Osteocyte (in vitro differentiated cells): Measurements from ENCODE around the gene AMPD3. TPM values are rescaled to one million over a fixed set of nuclear protein-coding genes. Genes with fewer than 3 reads are reported as not detected.

Experiments
- DNase-seq: peaks from one replicate; pipeline ENCODE4 v3.0.0; 2021; ENCODE audit warnings: mixed read lengths; ENCODE audit not compliant: unreplicated experiment; ENCODE audit errors: extremely low spot score
- H3K27ac Mint-ChIP-seq: one replicate; pipeline ENCODE4 v1.8.0; 2021; ENCODE audit warnings: mild to moderate bottlenecking, mixed read lengths; ENCODE audit not compliant: unreplicated experiment
- H3K27me3 Mint-ChIP-seq: one replicate; pipeline ENCODE4 v1.8.0; 2021; ENCODE audit warnings: mixed read lengths; ENCODE audit not compliant: unreplicated experiment
- H3K36me3 Mint-ChIP-seq: one replicate; pipeline ENCODE4 v1.8.0; 2021; ENCODE audit warnings: mixed read lengths; ENCODE audit not compliant: unreplicated experiment
- H3K4me1 Mint-ChIP-seq: one replicate; pipeline ENCODE4 v1.8.0; 2021; ENCODE audit warnings: mixed read lengths; ENCODE audit not compliant: unreplicated experiment
- H3K4me3 Mint-ChIP-seq: one replicate; pipeline ENCODE4 v1.8.0; 2021; ENCODE audit warnings: mild to moderate bottlenecking, moderate library complexity, mixed read lengths; ENCODE audit not compliant: unreplicated experiment
- H3K9me3 Mint-ChIP-seq: one replicate; pipeline ENCODE4 v1.8.0; 2021; ENCODE audit warnings: mixed read lengths; ENCODE audit not compliant: unreplicated experiment
- CTCF ChIP-seq: fragments of 200-600 bp; sonication (generic); IDR thresholded peaks from 2 replicates; pipeline ENCODE4 v1.5.0; 2021; ENCODE audit warnings: antibody characterized with exemption, mild to moderate bottlenecking, moderate library complexity
- total RNA-seq: library from RNA; stranded (reverse); gene quantifications from 2 replicates; pipeline ENCODE4 v1.2.1, GENCODE V29; 2021

Gene AMPD3
- total RNA-seq, 1 donor from 2014 or later: 5.3 TPM

- Mint-ChIP-seq H3K27ac (no peak overlapping the region), H3K36me3 (no peaks in the 10 kb centered on the region), H3K4me3 (no peak overlapping the region), H3K27me3 (no peaks in the 10 kb centered on the region), H3K9me3 (no peaks in the 10 kb centered on the region), H3K4me1 (peaks cover 6% of the 10 kb centered on the region)
- DNase-seq: no peak
- TF ChIP-seq CTCF: no peak
These were observed 29.6 kb downstream of the AMPD3 start for GRCh38 chr11:10484461-10485180.

GRCh38 chr11:10485646-10486045, 30.6 kb downstream of the AMPD3 start:
- TF ChIP-seq CTCF: no peak
- Mint-ChIP-seq H3K4me1 (peaks cover 16% of the 10 kb centered on the region), H3K9me3 (no peaks in the 10 kb centered on the region), H3K4me3 (no peak overlapping the region), H3K27ac (no peak overlapping the region), H3K36me3 (no peaks in the 10 kb centered on the region), H3K27me3 (no peaks in the 10 kb centered on the region)
- DNase-seq: no peak

GRCh38 chr11:10486161-10486840, 31.2 kb downstream of the AMPD3 start:
- no peaks in the 10 kb centered on the region for H3K36me3 Mint-ChIP-seq

GRCh38 chr11:10487002-10487647, 32.1 kb downstream of the AMPD3 start:
- H3K27ac Mint-ChIP-seq: no peak overlapping the region
- H3K4me3 Mint-ChIP-seq: no peak overlapping the region
- no peaks in the 10 kb centered on the region for H3K36me3 Mint-ChIP-seq
- DNase-seq: peak; percentile 65
- no peaks in the 10 kb centered on the region for H3K9me3 Mint-ChIP-seq
- TF ChIP-seq CTCF: no peak
- H3K27me3 Mint-ChIP-seq: no peaks in the 10 kb centered on the region
- peaks cover 27% of the 10 kb centered on the region for H3K4me1 Mint-ChIP-seq

More at GRCh38 chr11:10486161-10486840, 31.2 kb downstream of the AMPD3 start:
- H3K9me3 Mint-ChIP-seq: no peaks in the 10 kb centered on the region
- no peak for TF ChIP-seq CTCF
- no peak overlapping the region for H3K4me3 Mint-ChIP-seq
- H3K4me1 Mint-ChIP-seq: peaks cover 22% of the 10 kb centered on the region
- H3K27me3 Mint-ChIP-seq: no peaks in the 10 kb centered on the region
- DNase-seq: no peak
- no peak overlapping the region for H3K27ac Mint-ChIP-seq
